Immature natural killer cell (primary cell): ENCODE measurements around the gene PLN. TPM values are rescaled to one million over a fixed set of nuclear protein-coding genes. Genes with fewer than 3 reads are reported as not detected.
A peak's percentile ranks its signal among the peaks of the same experiment; 100 is the strongest.

Experiments used
- DNase-seq, 3 donors: peaks; one replicate each; pipeline ENCODE4 v3.0.0; 2022; ENCODE audit warnings: mixed read lengths in 1 of 3
- H3K27ac Mint-ChIP-seq, 6 donors: one replicate each; pipeline ENCODE4 v1.8.0; 2020; ENCODE audit warnings: mixed read lengths in 6 of 6, mild to moderate bottlenecking in 5 of 6, inconsistent platforms in 4 of 6, moderate library complexity in 3 of 6
- H3K27me3 Mint-ChIP-seq, 3 donors: one replicate each; pipeline ENCODE4 v1.8.0; 2020 to 2021; ENCODE audit warnings: low read depth in 3 of 3, mild to moderate bottlenecking in 3 of 3, mixed read lengths in 3 of 3, moderate library complexity in 3 of 3, inconsistent platforms in 1 of 3
- H3K36me3 Mint-ChIP-seq, 3 donors: one replicate each; pipeline ENCODE4 v1.8.0; 2020; ENCODE audit warnings: mixed read lengths in 3 of 3, inconsistent platforms in 2 of 3, mild to moderate bottlenecking in 2 of 3
- H3K4me1 Mint-ChIP-seq, 2 donors: one replicate each; pipeline ENCODE4 v1.8.0; 2020; ENCODE audit warnings: inconsistent platforms in 2 of 2, mild to moderate bottlenecking in 2 of 2, mixed read lengths in 2 of 2, moderate library complexity in 1 of 2
- H3K4me3 Mint-ChIP-seq, 5 donors: one replicate each; pipeline ENCODE4 v1.8.0; 2020; ENCODE audit warnings: mild to moderate bottlenecking in 5 of 5, mixed read lengths in 5 of 5, inconsistent platforms in 3 of 5, moderate library complexity in 3 of 5
- H3K9me3 Mint-ChIP-seq, 6 donors: one replicate each; pipeline ENCODE4 v1.8.0; 2020; ENCODE audit warnings: mild to moderate bottlenecking in 6 of 6, mixed read lengths in 6 of 6, inconsistent platforms in 4 of 6, moderate library complexity in 3 of 6
- polyA plus RNA-seq, 3 donors: library from polyadenylated mRNA; unstranded; fragments of 300-500 nt; fragmentation: Illumina TruSeq; gene quantifications; one replicate each; pipeline ENCODE4 v1.2.3, GENCODE V29; 2021

PLN gene
- polyA plus RNA-seq, 3 donors from 2014 or later = 0.15 TPM; not detected in 2

GRCh38 chr6:118594877-118595276 is 46.8 kb downstream of the PLN start:
- no peak for DNase-seq
- peaks cover 33 to 60% of the 10 kb centered on the region in 2 donors for H3K4me1 Mint-ChIP-seq
- no peaks in the 10 kb centered on the region for H3K27me3 Mint-ChIP-seq
- no peak overlapping the region for H3K27ac Mint-ChIP-seq
- no peak overlapping the region for H3K4me3 Mint-ChIP-seq
- no peaks in the 10 kb centered on the region for H3K9me3 Mint-ChIP-seq
- H3K36me3 Mint-ChIP-seq = peaks cover 0 to 4% (median 0%) of the 10 kb centered on the region in 3 donors

DNA sequence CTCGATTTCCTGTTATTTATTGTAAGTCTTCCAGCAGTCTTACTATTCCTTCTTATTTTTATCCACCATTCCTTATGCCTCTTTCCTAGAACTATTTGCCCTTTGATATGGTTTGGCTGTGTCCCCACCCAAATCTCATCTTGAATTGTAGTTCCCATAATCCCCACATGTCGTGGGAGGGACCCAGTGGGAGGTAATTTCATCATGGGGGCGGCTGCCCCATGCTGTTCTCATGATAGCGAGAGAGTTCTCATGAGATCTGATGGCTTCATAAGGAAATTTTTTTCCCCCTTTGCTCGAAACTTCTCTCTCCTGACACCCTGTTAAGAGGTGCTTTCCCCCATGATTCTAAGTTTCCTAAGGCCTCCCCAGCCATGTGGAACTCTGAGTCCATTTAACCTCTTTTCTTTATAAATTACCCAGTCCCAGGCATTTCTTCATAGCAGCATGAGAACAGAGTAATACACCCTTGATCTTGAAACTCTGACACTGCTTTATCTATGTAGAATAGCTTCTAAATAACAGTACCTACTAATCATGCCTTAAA is 48.8 kb downstream of the PLN start:
- Mint-ChIP-seq H3K27me3 (no peaks in the 10 kb centered on the region), H3K9me3 (no peaks in the 10 kb centered on the region), H3K36me3 (no peaks in the 10 kb centered on the region), H3K4me1 (peaks cover 19 to 42% of the 10 kb centered on the region in 2 donors), H3K27ac (peak overlapping the region in 2 of 6 donors; percentile 15 to 38), H3K4me3 (no peak overlapping the region)
- no peak for DNase-seq

GRCh38 chr6:118597636-118598035 is 49.5 kb downstream of the PLN start:
- H3K36me3 Mint-ChIP-seq = no peaks in the 10 kb centered on the region

DNA sequence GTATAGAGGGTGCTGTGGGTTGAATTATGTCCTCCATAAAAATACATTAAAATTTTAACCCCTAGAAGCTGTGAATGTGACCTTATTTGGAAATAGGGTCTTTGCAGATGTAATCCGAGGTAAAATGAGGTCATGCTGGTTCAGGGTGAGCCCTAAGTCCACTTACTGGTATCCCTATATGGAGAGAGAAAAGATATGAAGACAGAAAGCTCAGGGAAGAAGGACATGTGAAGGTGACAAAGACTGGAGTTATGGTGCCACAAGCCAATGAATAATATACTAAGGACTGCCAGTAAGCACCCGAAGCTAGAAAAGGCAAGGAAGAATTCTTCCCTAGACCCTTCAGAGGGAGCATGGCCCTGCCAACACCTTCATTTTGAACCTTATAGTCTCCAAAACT is 50.2 kb downstream of the PLN start:
- DNase-seq = no peak
- Mint-ChIP-seq H3K9me3 (no peaks in the 10 kb centered on the region), H3K27me3 (no peaks in the 10 kb centered on the region), H3K4me1 (peaks cover 17 to 31% of the 10 kb centered on the region in 2 donors), H3K36me3 (peaks cover 0 to 2% (median 0%) of the 10 kb centered on the region in 3 donors), H3K4me3 (no peak overlapping the region), H3K27ac (no peak overlapping the region)

More at GRCh38 chr6:118597636-118598035, 49.5 kb downstream of the PLN start:
- H3K4me3 Mint-ChIP-seq = no peak overlapping the region
- H3K27ac Mint-ChIP-seq = peak overlapping the region in 1 of 6 donors; percentile 15
- DNase-seq = no peak
- no peaks in the 10 kb centered on the region for H3K27me3 Mint-ChIP-seq
- H3K4me1 Mint-ChIP-seq = peaks cover 17 to 37% of the 10 kb centered on the region in 2 donors
- H3K9me3 Mint-ChIP-seq = no peaks in the 10 kb centered on the region

DNA sequence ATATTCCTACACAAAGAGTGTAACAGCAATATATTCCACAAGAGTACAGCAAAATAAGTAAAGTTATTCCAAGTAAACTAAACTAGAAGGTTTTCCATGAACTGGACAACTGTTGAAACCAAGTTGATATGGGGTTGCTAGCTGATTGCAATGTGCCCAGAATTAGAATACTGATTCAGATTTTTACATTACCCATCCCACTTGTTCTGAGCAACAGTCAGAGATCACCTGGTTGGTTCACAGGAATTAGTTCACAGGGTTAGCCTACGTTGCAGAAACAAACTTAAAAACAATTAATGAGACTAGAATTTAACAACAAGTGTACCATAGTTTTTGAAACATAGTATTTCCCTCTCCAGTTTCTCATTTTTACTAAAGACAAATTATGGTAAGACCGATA is 54.2 kb downstream of the PLN start:
- Mint-ChIP-seq H3K27me3 (no peaks in the 10 kb centered on the region), H3K36me3 (peaks cover 0 to 5% (median 0%) of the 10 kb centered on the region in 3 donors), H3K4me3 (no peak overlapping the region), H3K4me1 (peaks cover 34 to 39% of the 10 kb centered on the region in 2 donors), H3K27ac (no peak overlapping the region), H3K9me3 (no peaks in the 10 kb centered on the region)
- no peak for DNase-seq

GRCh38 chr6:118603372-118603771 is 55.3 kb downstream of the PLN start:
- Mint-ChIP-seq H3K4me3 (no peak overlapping the region), H3K27ac (no peak overlapping the region), H3K36me3 (peaks cover 0 to 5% (median 0%) of the 10 kb centered on the region in 3 donors), H3K9me3 (no peaks in the 10 kb centered on the region), H3K27me3 (no peaks in the 10 kb centered on the region), H3K4me1 (peaks cover 34 to 35% of the 10 kb centered on the region in 2 donors)
- DNase-seq = no peak

DNA sequence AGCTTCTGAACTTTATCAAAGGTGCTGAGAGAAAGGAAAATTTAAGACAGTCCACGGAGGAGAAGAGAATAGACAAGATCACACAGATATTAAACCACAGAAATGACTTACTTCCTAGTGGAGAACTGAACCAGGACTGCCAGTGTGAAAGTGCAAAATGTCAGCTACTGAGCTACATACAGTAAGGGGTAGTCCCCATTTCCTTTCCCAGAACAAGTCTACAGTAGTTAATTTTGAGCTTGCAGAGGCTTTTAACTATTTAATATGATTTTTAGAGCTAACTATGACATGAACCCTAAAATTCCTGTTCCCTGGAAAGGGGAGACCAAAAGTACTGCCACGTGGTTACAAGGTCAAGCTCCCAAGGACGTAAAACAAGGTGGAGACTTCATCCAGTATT is 58.2 kb downstream of the PLN start:
- no peaks in the 10 kb centered on the region for H3K27me3 Mint-ChIP-seq
- H3K4me3 Mint-ChIP-seq = no peak overlapping the region
- peak overlapping the region in 2 of 6 donors; percentile 36 to 49 for H3K27ac Mint-ChIP-seq
- peaks cover 45 to 48% of the 10 kb centered on the region in 2 donors for H3K4me1 Mint-ChIP-seq
- no peak for DNase-seq
- peaks cover 0 to 8% (median 0%) of the 10 kb centered on the region in 3 donors for H3K36me3 Mint-ChIP-seq
- peaks cover 0 to 2% (median 0%) of the 10 kb centered on the region in 6 donors for H3K9me3 Mint-ChIP-seq

- no peak for DNase-seq
- Mint-ChIP-seq H3K4me3 (no peak overlapping the region), H3K27me3 (no peaks in the 10 kb centered on the region), H3K27ac (peak overlapping the region in 3 of 6 donors; percentile 2 to 57 (median 8)), H3K36me3 (peaks cover 0 to 13% (median 2%) of the 10 kb centered on the region in 3 donors), H3K9me3 (peaks cover 0 to 4% (median 0%) of the 10 kb centered on the region in 6 donors), H3K4me1 (peaks cover 49 to 54% of the 10 kb centered on the region in 2 donors)
These were observed 58.8 kb downstream of the PLN start for GRCh38 chr6:118606858-118607257.

Other genes with a start within 250 kb of the PLN start
- gene CEP85L, start 103.3 kb downstream of the PLN start, polyA plus RNA-seq = 10 to 100 TPM; 20.1 to 23.5 (median 21.5) TPM